Measurements from ENCODE around the gene CHRDL1. TPM values are rescaled to one million over a fixed set of nuclear protein-coding genes. Genes with fewer than 3 reads are reported as not detected.

The CHRDL1 gene
- total and polyA plus RNA-seq, 2 of the 13 experiments (the other 11 are each of a cell fraction or from before 2014, with no cell fraction given) = not detected

DNA sequence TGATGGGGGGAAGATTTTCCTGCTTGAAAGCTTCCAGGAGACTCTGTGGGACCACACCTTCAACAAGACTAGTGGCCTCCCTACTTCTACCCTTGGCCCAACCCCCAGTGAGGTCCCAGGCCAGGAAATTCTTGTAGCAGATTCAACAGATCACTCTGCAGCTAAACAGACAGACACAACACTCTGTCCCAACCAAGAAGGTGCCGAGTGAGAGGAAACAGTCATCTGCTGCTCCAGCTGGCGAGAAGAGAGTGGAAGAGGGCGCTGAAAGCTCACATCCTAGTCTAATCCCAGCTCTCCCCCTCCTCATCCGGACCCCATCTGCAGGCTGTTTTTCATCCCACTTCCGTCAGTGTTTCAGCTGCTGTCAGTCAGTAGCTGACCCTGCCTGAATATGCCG lies 63.4 kb downstream of the CHRDL1 start (continued):
- TF ChIP-seq, protein P1, sequence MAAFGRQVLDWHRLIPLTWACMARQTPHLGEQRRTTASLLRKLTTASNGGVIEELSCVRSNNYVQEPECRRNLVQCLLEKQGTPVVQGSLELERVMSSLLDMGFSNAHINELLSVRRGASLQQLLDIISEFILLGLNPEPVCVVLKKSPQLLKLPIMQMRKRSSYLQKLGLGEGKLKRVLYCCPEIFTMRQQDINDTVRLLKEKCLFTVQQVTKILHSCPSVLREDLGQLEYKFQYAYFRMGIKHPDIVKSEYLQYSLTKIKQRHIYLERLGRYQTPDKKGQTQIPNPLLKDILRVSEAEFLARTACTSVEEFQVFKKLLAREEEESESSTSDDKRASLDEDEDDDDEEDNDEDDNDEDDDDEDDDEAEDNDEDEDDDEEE (CRISPR knock-in tag; IDR thresholded peaks at IDR 0.05) = no peak

- FAIRE-seq = no peak
- WGBS (ENCODE audit: low lambda C conversion rate) = 40% methylated on average over 2 of the region's 2 CpGs
- TF ChIP-seq, protein P2, sequence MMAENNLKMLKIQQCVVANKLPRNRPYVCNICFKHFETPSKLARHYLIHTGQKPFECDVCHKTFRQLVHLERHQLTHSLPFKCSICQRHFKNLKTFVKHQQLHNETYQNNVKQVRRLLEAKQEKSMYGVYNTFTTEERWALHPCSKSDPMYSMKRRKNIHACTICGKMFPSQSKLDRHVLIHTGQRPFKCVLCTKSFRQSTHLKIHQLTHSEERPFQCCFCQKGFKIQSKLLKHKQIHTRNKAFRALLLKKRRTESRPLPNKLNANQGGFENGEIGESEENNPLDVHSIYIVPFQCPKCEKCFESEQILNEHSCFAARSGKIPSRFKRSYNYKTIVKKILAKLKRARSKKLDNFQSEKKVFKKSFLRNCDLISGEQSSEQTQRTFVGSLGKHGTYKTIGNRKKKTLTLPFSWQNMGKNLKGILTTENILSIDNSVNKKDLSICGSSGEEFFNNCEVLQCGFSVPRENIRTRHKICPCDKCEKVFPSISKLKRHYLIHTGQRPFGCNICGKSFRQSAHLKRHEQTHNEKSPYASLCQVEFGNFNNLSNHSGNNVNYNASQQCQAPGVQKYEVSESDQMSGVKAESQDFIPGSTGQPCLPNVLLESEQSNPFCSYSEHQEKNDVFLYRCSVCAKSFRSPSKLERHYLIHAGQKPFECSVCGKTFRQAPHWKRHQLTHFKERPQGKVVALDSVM (CRISPR knock-in tag; IDR thresholded peaks at IDR 0.05) = no peak
- TF ChIP-seq HBP1 (CRISPR knock-in tag; IDR thresholded peaks at IDR 0.05; ENCODE audit: low read depth) (no peak), ZNF382 (CRISPR knock-in tag; IDR thresholded peaks at IDR 0.05; ENCODE audit: borderline replicate concordance) (no peak), ATF7 (IDR thresholded peaks at IDR 0.05) (no peak), ATF7 (CRISPR knock-in tag; IDR thresholded peaks at IDR 0.05) (no peak), ZNF501 (CRISPR knock-in tag; IDR thresholded peaks at IDR 0.05) (no peak), IKZF4 (CRISPR knock-in tag; IDR thresholded peaks at IDR 0.05; ENCODE audit: borderline replicate concordance, low read depth, not compliant biosample characterization) (no peak), ZNF652 (CRISPR knock-in tag; IDR thresholded peaks at IDR 0.05; ENCODE audit: borderline replicate concordance, low read depth) (no peak), YEATS4 (CRISPR knock-in tag; IDR thresholded peaks at IDR 0.05; ENCODE audit: borderline replicate concordance) (no peak), MLX (CRISPR knock-in tag; IDR thresholded peaks at IDR 0.05) (no peak), ZFP90 (CRISPR knock-in tag; IDR thresholded peaks at IDR 0.05; ENCODE audit: borderline replicate concordance) (no peak), ZNF670 (CRISPR knock-in tag; IDR thresholded peaks at IDR 0.05; ENCODE audit: borderline replicate concordance) (no peak), IRX3 (CRISPR knock-in tag; IDR thresholded peaks at IDR 0.05; ENCODE audit: borderline replicate concordance, low read depth) (no peak), ZNF552 (CRISPR knock-in tag; IDR thresholded peaks at IDR 0.05; ENCODE audit: borderline replicate concordance) (no peak)
- TF ChIP-seq, protein P3, sequence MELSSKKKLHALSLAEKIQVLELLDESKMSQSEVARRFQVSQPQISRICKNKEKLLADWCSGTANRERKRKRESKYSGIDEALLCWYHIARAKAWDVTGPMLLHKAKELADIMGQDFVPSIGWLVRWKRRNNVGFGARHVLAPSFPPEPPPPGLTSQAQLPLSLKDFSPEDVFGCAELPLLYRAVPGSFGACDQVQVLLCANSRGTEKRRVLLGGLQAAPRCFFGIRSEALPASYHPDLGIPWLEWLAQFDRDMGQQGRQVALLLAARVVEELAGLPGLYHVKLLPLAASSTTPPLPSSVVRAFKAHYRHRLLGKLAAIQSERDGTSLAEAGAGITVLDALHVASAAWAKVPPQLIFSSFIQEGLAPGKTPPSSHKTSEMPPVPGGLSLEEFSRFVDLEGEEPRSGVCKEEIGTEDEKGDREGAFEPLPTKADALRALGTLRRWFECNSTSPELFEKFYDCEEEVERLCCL (CRISPR knock-in tag; IDR thresholded peaks at IDR 0.05; ENCODE audit: borderline replicate concordance) = no peak
- TF ChIP-seq, protein P4, sequence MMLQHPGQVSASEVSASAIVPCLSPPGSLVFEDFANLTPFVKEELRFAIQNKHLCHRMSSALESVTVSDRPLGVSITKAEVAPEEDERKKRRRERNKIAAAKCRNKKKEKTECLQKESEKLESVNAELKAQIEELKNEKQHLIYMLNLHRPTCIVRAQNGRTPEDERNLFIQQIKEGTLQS (CRISPR knock-in tag; IDR thresholded peaks at IDR 0.05) = no peak
Observed at GRCh38 chrX:110723844-110724243, 71.8 kb downstream of the CHRDL1 start.

More at GRCh38 chrX:110723844-110724243, 71.8 kb downstream of the CHRDL1 start:
- H2AFZ ChIP-seq (ENCODE audit: low read length) = no peak overlapping the region
- H3K27me3 ChIP-seq (ENCODE audit: control insufficient read depth in 1 of 2, insufficient read depth in 2 of 2, low read length in 2 of 2) = no peaks in the 10 kb centered on the region
- no TSS peak for BruUV-seq (replicated peaks)
- no peaks in the 10 kb centered on the region for H3K9me3 ChIP-seq (ENCODE audit: low read length)
- in situ Hi-C loops (cut with HindIII; ENCODE audit: extremely low pct_ligation_motif_present, low pct_unique_long_range_greater_than_20kb) (no loop called here), intact Hi-C loops (cut with micrococcal nuclease; ENCODE audit: unreplicated experiment) (no loop called here)
- ChIA-PET POLR2A (no interaction called here), CTCF (ENCODE audit: low intra/inter-chr PET ratio, low total read pairs) (no interaction called here)
- no peaks in the 10 kb centered on the region for H4K20me1 ChIP-seq (ENCODE audit: insufficient read depth, low read length)
- H3K79me2 ChIP-seq (ENCODE audit: insufficient read depth, low read length) = no peaks in the 10 kb centered on the region
- ATAC-seq (no peak), DNase-seq (ENCODE audit: low spot score) (no peak)
- no peak overlapping the region for H3K4me2 ChIP-seq (ENCODE audit: low read depth, low read length)
- no peak overlapping the region for H3K9ac ChIP-seq (ENCODE audit: insufficient read depth, low read depth, low read length)
- H3K4me1 ChIP-seq (ENCODE audit: insufficient read depth, low read length) = no peaks in the 10 kb centered on the region
- H3K36me3 ChIP-seq (replicated peaks in 1 of 2; ENCODE audit: control insufficient read depth in 1 of 2, insufficient read depth in 2 of 2, low read length in 2 of 2) = no peaks in the 10 kb centered on the region
- H3K27ac ChIP-seq (ENCODE audit: extremely low read length, insufficient read depth, low read length) = no peak overlapping the region
- H3K4me3 ChIP-seq (replicated peaks in 1 of 3; ENCODE audit: insufficient read depth in 1 of 3, low read depth in 2 of 3, low read length in 3 of 3) = no peak overlapping the region
